Measurements from ENCODE around the gene LMF1. TPM values are rescaled to one million over a fixed set of nuclear protein-coding genes. Genes with fewer than 3 reads are reported as not detected.

Gene LMF1
- total and polyA plus RNA-seq, 2 of the 8 experiments (the other 6 are each of a cell fraction or from before 2014, with no cell fraction given) = 3.5 to 9.1 TPM

GRCh38 chr16:850668-851067 lies 120.1 kb downstream of the LMF1 start:
- Histone ChIP-seq H3K4ac (replicated peaks; ENCODE audit: insufficient read length, low read depth, low read length) (no peak overlapping the region), H3K56ac (replicated peaks; ENCODE audit: insufficient read length, low read depth, low read length) (no peak overlapping the region), H3K14ac (ENCODE audit: insufficient read length) (no peak overlapping the region), H2BK15ac (ENCODE audit: low read length) (no peak overlapping the region), H3K4me1 (replicated peaks in 1 of 4; ENCODE audit: control insufficient read depth in 3 of 4, insufficient read depth in 4 of 4, low read length in 3 of 4) (no peaks in the 10 kb centered on the region), H2BK20ac (ENCODE audit: low read length) (no peak overlapping the region), H4K20me1 (replicated peaks in 1 of 2; ENCODE audit: control insufficient read depth in 1 of 2, insufficient read depth in 2 of 2, low read length in 2 of 2) (no peaks in the 10 kb centered on the region), H2BK5ac (ENCODE audit: low read depth, low read length) (no peak overlapping the region), H4K5ac (ENCODE audit: insufficient read length, low read depth, low read length) (no peak overlapping the region), H2BK12ac (ENCODE audit: low read depth, low read length) (no peak overlapping the region), H3K27ac (ENCODE audit: low read depth, low read length) (no peak overlapping the region), H3K79me2 (ENCODE audit: control insufficient read depth in 1 of 2, insufficient read depth in 2 of 2, low read length in 2 of 2) (no peaks in the 10 kb centered on the region), H2AFZ (ENCODE audit: low read length) (no peak overlapping the region), H2AK5ac (ENCODE audit: low read depth, low read length) (no peak overlapping the region), H3K79me1 (ENCODE audit: low read depth, low read length) (no peaks in the 10 kb centered on the region), H3K4me2 (ENCODE audit: insufficient read depth in 1 of 2, low read depth in 2 of 2, low read length in 2 of 2) (no peak overlapping the region), H3K9ac (replicated peaks in 1 of 4; ENCODE audit: extremely low read depth in 1 of 4, low read depth in 3 of 4, low read length in 3 of 4) (no peak overlapping the region), H2BK120ac (replicated peaks; ENCODE audit: low read depth, low read length) (no peak overlapping the region), H4K8ac (ENCODE audit: extremely low read depth, insufficient read depth, low read length) (no peak overlapping the region; the same call in 1 of the 2 replicates), H3K23ac (ENCODE audit: insufficient read length) (no peak overlapping the region), H3K9me3 (ENCODE audit: insufficient read depth in 2 of 2, low read depth in 1 of 2, low read length in 1 of 2) (peaks cover 48 to 82% of the 10 kb centered on the region in 2 experiments), H3K27me3 (replicated peaks in 1 of 4; ENCODE audit: control insufficient read depth in 3 of 4, extremely low read depth in 1 of 4, insufficient read depth in 3 of 4, low read length in 3 of 4) (no peaks in the 10 kb centered on the region; a peak in 1 of 7 replicates), H3K18ac (ENCODE audit: extremely low read depth, low read length) (no peak overlapping the region), H4K91ac (replicated peaks; ENCODE audit: insufficient read length, low read length) (no peak overlapping the region), H3K36me3 (ENCODE audit: control insufficient read depth in 2 of 4, insufficient read depth in 4 of 4, low read length in 3 of 4) (no peaks in the 10 kb centered on the region; a peak in 1 of 8 replicates), H3K23me2 (ENCODE audit: low read depth, low read length) (no peaks in the 10 kb centered on the region), H3K4me3 (ENCODE audit: extremely low read depth in 1 of 4, insufficient read depth in 2 of 4, low read depth in 3 of 4, low read length in 4 of 4) (no peak overlapping the region)
- ChIA-PET POLR2A (ENCODE audit: partially characterized antibody) (no interaction called here), CTCF (ENCODE audit: partially characterized antibody) (no interaction called here)
- DNase-seq (ENCODE audit: low read depth in 1 of 2, low spot score in 2 of 2) = no peak
- WGBS, 2 experiments (ENCODE audit: extremely low coverage in 1 of 2, insufficient coverage in 1 of 2, insufficient read length in 1 of 2, insufficient replicate concordance in 2 of 2, low coverage in 1 of 2, low lambda C conversion rate in 2 of 2, missing lambda C conversion rate in 1 of 2) = 91% methylated on average over 31 of the region's 31 CpGs; no CpG with 5 or more reads in 1 of the 2 experiments
- no peak for FAIRE-seq
- TF ChIP-seq RXRA (IDR thresholded peaks at IDR 0.05; ENCODE audit: insufficient read depth, low read depth, low read length) = no peak

All from H1 (cell line).